GM13977 (cell line): ENCODE data around the gene NECTIN1.

ENCODE experiments used
- DNase-seq: peaks from one replicate; pipeline ENCODE4 v3.0.0; 2012; ENCODE audit warnings: low spot score
- CTCF ChIP-seq: IDR thresholded peaks from 2 replicates; pipeline ENCODE4 v1.5.1; 2012; ENCODE audit warnings: mild to moderate bottlenecking, control low read depth; ENCODE audit not compliant: insufficient read depth; ENCODE audit errors: extremely low read depth, missing control alignments
- in situ Hi-C: fragments of 300-500 bp; cut with MboI; formaldehyde crosslinking; loops from one replicate; pipeline ENCODE4 v1.12.0; 2022; ENCODE audit warnings: low sequenced_read_pairs, low pct_unique_long_range_greater_than_20kb, mixed read lengths, inconsistent platforms; ENCODE audit not compliant: unreplicated experiment

The NECTIN1 gene

GRCh38 chr11:119619665-119620064 lies 109.3 kb downstream of the NECTIN1 start:
- in situ Hi-C loops = no loop called here

DNA sequence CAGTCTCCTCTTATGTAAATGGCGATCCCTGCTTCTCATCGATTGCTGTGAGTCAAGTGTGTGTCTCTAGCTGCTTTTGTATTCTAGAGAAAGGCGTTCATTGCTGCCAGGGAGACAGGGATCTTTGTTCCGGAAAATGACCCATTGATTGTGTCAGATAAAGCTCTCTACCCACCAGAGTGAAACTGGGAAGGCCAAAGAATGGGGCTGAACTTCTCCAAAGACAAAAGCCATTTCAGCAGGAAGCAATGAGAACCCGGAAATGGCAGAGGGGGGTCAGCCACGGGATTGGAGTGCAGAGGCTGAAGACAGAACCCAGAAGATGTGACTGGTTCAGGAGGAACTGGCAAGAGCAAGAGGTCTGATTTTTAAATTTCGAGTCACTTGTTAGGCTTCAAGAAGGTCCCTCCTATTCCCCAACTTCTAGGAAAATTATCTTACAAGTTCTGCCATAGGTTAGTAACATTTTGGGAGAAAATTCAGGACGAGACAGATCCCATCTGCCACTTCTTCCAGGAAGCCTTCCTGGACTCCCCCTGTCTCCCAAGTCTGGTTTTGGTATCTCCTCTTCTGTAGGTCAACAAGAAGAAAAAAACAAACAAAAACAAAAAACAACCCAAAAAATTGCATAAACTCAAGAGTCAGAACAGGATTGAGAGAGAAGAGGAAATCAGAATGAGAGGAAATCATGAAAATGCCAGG lies 110.6 kb downstream of the NECTIN1 start:
- in situ Hi-C loops = no loop called here
- no peak for TF ChIP-seq CTCF
- DNase-seq = no peak

More at GRCh38 chr11:119619665-119620064, 109.3 kb downstream of the NECTIN1 start:
- no peak for DNase-seq
- TF ChIP-seq CTCF = no peak

DNA sequence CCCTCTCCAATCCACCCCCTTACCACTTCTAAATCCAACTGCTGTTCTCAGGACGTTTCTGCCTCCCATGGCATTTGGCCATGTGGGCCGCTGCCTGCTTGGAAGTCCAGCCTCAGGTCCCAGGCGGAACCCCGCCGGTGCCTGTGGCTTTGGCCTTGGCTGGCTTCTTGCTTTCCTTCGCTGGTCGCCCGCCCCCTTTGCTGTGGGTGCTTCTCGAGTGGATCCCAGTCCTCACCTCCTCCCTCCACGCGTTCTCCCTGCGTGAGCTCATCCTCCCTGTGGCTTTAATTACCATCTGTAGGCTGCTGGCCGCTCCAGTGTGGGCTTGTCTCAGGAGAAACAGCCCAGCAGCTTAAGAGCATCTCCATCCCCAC lies 111.7 kb downstream of the NECTIN1 start:
- TF ChIP-seq CTCF = no peak
- in situ Hi-C loops = no loop called here
- DNase-seq = no peak

DNA sequence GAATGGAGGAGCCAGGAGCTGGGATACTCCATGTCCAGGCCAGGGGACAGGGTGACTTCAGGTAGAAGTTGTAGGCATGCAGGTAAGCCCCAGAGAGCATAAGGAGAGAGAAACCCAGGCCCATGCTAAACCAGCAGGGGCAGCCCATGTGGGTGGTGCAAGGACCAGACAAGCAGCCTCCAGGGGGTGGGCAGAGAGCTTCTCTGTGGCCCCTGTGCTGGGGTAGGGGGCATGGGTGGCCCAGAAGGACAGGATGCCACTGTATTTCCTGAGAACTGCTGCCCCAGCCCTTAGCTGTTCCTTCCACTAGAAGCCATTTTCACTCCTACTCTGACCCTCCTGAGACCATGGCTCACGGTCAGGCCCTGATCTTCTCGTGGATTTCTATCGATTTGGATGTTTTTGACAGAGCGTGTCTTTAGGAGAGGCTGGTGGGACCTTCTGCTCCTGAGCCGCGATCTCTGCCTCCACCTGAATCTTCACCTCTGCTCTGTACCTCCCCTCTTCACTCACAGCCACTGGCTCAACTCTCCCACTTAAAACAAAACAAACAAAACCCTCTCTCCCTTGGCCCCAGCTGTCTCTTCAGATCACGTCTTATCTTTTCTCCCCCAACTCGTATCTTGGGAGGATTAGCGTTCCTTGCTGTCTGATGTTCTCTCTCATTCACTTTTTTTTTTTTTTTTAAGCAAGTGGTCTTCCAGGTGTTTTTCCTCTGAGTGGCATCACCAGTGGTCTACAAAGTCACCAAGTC lies 112.2 kb downstream of the NECTIN1 start:
- no peak for DNase-seq
- in situ Hi-C loops = no loop called here
- no peak for TF ChIP-seq CTCF

DNA sequence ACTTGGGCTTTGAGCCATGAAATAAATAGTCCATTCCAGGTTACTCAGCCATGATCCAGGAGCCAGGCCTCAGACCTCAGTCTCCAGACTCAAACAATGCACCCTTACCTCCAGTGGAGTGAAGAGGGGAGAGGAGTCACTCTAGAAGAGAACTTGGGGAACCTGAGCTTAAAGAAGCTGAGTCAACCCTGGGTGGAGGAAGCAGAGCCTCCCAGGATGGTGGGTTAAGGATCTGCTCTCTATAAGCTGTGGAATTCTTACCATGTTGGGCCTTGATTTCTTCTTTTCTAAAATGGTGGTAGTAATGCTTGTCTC lies 113.2 kb downstream of the NECTIN1 start:
- in situ Hi-C loops = no loop called here
- no peak for DNase-seq
- TF ChIP-seq CTCF = no peak

DNA sequence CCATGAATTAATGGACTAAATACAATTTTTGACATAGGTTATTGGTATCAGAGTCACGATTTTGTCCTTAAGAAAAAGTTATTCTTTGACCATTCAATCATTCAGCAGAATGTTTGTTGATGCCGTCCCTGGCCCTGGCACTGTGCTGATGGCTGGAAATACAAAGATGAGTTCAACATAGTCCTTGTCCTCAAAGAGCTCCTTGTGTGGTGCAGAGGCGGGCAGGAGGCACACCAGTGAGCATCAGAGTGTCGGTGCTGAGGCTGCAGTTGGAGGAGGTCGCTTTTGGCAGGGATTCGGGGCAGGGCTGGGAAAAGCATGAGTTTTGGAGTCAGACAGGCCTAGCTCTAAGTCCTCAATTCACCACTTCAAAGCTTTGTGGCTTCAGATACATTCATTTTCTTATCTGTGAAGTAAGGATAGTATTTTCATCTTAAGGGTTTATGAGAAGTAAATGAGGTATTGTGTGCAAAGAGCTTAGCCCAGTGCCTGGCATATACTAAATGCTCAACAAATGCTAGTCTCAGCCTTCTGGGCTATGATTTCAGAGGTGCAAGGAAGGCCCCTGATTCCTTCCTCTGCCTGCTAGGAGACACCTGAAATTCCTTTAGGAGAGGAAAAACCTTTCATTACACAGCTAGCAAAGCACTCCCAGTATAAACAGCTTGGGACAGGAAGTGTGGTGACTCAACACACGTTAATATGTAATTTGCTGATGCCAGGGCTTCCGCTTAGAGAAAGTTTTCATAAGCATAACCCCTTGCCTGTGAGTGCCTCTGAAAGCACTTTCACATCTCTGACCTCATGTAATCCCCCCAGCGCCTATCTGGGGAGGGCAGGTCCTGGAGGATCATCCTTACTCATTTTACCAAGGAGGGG lies 113.8 kb downstream of the NECTIN1 start:
- DNase-seq = no peak
- no peak for TF ChIP-seq CTCF
- in situ Hi-C loops = no loop called here
